NCI-H128 (cell line): ENCODE results near the gene ETNK2.
"Not testable (repeated sequence)": the region's sequence is repeated elsewhere in the genome, so short reads cannot be mapped to it uniquely, and the experiment has no call there.

Experiments used
- DNase-seq: peaks from one replicate; lab custom pipeline; 2025; ENCODE audit not compliant: unreplicated experiment; lab: John Stamatoyannopoulos, UW

The ETNK2 gene

GRCh38 chr1:204102739-204103430, 49.0 kb downstream of the ETNK2 start:
- no peak for DNase-seq

DNA sequence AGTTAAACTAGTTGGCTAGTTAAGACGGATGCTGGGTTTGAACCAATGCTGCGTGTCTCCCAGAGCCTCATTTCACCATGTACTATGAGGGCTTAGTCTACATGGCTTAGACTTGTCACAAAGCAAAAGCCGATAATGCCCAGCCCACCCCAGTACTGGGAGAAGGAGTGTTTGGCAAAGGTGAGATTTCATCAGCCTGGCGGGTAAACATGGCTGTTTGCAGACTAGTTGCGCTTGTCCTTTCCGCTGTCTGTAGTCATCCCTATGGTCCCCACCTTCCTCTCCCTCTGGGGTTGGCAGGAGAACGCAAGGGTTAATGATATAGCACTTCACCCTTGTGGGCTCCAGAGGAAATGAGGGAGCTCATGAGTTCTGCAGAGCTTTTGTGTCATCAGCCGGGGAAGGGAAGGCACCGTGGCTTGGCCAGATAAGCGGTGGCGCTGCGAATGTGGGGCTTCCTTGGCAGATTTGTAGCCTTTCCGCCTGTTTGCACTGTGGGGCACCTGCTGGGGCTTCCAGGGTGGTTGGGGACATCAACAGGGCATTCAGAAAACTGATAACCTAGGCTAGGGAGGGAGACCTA, 49.7 kb downstream of the ETNK2 start:
- no peak for DNase-seq

GRCh38 chr1:204099754-204100153, 52.1 kb downstream of the ETNK2 start:
- not testable (repeated sequence) for DNase-seq

DNA sequence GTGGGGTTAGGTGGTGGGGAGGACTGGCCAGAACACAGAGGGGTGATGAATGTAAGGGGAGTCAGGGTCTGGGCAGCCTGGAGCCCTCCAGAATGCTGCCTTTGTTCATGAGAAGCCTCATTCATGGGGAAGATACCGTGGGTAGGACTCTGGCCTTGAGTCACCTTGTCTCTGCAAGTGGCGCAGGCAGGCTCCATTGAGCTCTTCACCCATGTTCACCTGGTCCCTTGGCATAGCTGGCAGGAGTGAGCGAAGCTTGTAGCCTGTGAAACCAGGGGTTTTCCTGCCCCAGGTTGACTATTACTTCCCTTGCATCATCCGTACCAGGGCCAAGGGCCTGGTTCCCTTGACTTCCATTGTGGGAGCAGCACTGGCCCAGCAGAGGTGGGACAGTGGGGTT, 53.2 kb downstream of the ETNK2 start:
- no peak for DNase-seq

DNA sequence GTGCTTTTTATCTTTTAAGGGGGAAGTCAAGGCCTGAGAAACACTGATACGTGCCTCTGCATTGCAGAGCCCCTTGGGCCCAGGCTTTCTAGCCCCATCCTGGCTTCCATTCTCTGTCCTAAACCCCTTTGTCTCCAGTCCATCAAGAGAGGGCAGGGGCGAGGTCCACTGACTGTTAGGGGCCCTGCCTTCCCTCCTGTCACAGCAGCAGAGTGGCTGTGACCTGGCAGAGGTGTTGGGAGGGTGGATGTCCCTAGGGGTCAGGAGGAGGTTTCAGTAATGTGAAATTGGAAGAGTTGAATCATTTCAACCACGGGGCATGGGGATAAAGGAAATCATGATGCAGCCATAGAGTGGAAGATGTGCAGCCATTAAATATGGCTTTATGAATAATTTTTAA, 54.9 kb downstream of the ETNK2 start:
- no peak for DNase-seq

GRCh38 chr1:204094856-204095634, 56.8 kb downstream of the ETNK2 start:
- no peak for DNase-seq

DNA sequence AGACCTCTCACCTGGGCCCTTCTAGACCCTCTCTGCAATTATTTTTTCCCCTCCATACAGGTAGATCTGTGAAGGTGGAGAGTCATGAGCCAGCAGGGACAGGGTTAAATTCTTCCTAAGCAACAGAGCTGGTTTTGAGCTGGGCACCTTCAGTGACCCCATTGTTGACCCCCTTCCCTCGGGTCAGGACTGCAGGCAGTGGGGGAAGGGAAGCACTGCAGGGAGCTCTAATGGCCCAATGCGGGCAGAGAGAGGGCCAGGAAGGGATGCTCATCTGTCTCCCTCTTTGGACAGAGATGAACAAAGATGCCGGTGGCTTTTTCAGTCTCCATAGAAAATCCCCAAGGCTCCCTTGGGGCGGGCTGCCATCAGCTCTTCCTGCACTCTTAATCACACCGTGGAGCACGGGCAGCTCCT, 57.5 kb downstream of the ETNK2 start:
- no peak for DNase-seq

- DNase-seq = no peak
These were observed 58.1 kb downstream of the ETNK2 start for GRCh38 chr1:204093781-204094180.

- DNase-seq = no peak
These were observed 58.5 kb downstream of the ETNK2 start for GRCh38 chr1:204093421-204093717.

DNA sequence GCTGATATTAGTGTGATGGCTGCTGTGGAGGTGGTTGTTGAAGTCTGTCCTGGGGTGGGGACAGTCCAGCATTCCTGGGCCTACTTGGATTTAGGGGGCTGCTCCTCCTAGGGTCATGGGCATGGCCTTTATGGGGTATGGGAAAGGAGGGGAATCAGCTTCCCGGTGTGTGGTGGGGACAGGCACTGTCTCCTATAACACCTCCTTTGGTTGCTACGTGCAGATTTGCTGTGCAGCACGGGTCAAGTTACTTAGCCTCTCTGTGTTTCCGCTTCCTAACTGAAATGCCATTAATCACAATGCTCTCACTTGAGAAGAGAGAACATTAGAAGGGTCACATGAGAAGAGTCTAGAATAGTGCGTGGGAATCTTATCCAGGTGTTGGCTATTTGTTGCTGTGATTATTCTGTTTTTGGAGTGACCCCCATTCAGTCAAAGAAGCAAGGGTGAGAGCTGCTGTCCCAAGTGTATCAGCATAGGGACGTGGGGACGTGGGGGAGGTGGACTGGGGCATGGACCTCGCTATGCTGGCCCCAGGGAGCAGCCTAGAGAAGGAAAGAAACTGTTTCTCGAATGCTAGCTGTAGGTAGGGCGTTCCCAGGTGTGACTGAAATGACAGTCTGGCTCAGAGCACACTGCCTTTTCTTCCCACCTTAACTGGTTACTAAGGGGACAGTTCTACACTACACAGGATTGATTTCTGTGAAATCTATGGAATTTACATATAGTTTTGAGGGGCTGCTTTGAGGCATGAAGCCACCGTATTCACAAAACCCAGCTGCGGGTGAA, 59.0 kb downstream of the ETNK2 start:
- DNase-seq = no peak

DNA sequence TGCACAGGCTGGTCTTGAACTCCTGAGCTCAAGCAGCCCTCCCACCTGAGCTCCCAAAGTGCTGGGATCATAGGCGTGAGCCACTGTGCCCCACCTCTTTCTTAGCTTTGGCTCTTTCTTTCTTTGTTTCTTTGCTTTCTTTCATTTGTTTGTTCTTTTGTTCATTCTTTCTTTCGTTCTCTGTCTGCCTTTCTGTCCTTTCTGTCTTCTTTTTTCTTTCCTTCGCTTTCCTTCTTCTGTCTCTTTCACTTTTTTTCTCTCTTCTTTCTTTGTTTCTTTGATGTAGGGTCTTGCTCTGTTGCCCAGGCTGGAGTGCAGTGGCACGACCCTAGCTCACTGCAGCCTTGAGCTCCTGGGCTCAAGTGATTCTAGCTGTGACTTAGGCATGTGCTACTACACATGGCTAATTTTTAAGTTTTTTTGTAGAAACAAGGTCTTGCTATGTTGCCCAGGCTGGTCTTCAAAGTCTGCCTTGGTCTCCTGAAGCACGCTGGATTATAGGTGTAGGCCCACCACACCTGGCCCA, 60.0 kb downstream of the ETNK2 start:
- no peak for DNase-seq

DNA sequence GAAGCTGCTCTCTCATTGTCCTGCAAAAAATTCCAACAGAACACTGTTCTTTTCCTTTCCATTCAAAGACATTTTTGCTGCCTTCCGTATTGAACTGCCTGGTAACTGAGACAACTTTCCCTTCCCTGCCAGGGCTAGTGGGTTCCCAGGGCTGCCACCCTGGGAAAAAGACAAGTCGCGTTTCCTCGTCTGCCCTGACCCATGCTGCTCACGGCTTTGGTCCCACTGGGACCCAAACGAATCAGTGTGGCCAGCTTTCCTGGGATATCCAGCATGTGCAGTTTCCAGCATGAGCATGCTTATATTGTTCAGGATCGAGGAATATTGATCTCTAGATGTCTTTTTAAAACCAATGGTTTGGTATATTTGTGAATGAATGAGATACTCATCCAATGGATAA, 60.8 kb downstream of the ETNK2 start:
- DNase-seq = no peak

GRCh38 chr1:204090132-204090531, 61.7 kb downstream of the ETNK2 start:
- not testable (repeated sequence) for DNase-seq

DNA sequence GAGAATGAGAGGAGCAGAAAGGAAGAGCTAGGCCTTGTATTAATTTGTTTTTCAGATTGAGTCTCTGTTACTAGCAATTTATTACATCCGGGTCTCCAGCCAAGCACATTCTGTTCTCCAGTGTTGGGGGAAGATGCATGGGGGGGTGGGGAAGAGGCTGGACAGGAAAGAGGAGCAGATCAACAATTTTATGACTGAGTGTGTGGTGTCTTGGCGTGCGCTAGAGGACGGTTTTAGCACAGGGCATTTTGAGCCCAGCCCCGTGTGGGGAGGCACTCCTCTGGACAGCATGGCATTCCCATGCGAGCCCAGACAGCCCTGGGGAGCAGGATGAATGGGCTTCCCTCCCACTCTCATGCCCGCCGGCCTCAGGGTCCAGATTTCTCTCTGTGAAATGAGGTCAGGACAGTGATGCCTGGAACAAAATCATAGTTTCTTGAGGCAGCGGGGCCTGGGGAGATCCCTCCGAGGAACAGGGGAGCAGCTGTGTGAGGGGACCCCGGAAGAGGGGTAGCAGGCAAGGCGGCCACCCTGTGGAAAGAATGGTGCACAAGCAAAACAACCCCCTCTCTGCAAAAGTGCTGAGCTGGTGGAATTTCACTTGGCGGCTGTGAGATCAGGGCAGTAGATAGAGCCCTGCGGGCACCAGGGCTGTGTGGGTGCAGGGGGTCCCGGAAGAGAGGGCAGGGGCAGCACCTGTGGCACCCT, 62.6 kb downstream of the ETNK2 start:
- no peak for DNase-seq

DNA sequence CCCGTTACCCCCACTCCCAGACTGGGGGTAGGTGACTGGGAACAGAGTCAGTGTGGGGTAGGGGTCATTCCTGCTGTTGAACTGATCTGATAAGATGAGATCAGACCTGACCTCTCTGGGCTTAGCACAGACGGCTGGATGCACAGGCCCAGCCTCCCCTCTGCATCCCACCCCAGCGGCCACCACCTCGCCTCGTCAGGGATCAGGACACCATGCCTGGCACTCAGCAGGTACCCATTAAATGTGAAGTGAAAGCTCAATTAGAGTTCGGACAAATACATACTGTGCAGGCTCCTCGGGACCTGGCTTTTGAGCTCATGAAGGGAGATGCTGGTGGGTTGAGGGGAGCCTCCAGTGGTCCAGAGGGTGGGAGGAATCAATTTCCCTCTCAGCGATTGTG, 63.2 kb downstream of the ETNK2 start:
- DNase-seq = no peak

DNA sequence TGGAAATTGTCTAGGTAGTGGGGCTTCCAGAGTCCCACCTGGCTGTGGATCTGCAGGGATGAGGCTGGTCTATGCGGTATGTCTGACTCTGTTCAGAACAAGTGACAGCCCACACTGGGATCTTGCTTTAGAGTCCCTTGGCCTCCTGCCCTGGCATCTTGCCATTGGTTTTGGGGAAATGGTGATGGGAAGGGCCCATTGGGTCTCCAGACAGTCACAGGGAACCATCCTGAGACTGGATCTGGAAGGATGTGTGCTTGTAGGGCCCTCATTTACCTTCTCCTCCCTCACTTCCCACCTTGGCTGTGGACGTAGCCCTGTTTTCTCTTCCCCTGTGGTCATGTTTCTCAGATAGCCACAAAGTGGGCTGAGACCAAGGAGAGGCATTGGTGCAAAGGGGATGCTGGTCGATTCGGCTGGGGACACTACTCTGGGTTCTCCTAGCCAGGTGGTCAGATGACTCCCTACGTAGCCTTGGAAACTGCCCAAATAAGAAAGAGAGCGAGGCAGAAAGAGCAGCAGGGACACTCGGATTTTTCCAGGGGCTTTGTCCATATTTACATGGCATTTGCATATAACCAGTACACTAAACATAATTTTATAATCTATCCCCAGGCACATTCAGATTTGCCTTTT, 63.8 kb downstream of the ETNK2 start:
- no peak for DNase-seq

DNA sequence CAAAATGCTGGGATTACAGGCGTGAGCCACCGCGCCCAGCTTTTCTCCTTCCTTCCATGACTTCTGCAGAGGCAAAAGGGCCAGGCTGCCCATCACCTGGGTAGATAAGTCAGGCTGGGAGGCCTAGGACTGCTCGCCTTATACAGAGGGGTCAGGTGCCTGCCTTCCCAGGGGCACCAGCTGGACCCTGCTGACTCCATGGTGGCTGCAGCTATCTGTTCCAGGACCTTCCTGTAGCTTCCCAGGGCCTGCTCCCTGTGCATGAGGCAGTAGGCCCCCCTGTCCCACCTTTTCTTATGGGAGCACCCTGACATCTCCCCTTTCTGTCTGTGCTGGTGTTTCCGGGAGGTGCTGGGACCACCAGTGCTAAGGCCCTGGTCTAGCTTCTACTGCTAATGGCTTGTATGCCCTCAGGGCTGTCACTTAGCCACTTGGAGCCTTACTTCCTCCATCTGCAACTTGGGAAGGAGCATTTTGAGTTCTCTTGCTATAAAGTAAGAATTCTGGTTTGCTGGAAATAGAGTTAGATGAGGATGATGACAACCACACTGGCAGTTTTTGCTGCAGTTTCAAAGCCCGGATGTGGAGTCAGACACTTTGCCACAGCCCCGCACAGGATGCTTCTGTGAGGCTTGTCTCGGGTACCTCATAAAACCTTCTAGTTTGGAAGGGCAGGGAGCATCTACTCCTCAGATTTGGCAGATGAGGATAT, 64.5 kb downstream of the ETNK2 start:
- no peak for DNase-seq

GRCh38 chr1:204085876-204086275, 66.0 kb downstream of the ETNK2 start:
- DNase-seq = no peak

DNA sequence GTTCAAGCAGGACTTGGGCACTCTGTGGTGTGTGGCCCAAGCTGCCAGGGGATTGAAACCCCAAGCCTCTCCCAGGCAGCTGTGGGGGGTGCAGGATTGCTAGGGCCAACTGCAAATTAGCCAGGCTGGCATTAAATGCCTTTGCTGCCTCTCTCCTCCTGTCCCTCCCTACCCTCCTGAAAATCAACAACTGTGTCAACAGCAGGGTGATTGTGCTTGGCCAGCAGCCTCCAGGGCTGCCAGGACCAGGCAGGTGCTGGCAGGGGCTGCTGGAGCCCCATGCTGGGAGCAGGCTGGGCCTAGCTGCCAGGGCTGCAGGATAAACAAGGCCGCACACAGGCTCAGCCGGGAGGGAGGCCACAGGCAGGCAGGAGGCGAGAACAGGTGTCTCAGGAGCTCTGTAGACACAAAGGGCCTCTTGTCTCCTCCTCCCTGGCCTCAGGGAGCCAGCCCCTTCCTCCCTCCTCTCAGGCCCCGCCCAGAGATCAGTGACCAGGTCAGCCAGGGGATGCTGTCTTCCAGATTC, 67.5 kb downstream of the ETNK2 start:
- peak; percentile 92 for DNase-seq
